Measurements from ENCODE around the gene MTMR3.

- TF ChIP-seq, protein P1, sequence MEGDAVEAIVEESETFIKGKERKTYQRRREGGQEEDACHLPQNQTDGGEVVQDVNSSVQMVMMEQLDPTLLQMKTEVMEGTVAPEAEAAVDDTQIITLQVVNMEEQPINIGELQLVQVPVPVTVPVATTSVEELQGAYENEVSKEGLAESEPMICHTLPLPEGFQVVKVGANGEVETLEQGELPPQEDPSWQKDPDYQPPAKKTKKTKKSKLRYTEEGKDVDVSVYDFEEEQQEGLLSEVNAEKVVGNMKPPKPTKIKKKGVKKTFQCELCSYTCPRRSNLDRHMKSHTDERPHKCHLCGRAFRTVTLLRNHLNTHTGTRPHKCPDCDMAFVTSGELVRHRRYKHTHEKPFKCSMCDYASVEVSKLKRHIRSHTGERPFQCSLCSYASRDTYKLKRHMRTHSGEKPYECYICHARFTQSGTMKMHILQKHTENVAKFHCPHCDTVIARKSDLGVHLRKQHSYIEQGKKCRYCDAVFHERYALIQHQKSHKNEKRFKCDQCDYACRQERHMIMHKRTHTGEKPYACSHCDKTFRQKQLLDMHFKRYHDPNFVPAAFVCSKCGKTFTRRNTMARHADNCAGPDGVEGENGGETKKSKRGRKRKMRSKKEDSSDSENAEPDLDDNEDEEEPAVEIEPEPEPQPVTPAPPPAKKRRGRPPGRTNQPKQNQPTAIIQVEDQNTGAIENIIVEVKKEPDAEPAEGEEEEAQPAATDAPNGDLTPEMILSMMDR (IDR thresholded peaks at IDR 0.05) = no peak
- no peak for TF ChIP-seq POLR2A (IDR thresholded peaks at IDR 0.05)
Observed at GRCh38 chr22:30074994-30075393, 192.0 kb downstream of the MTMR3 start.
